Stimulated activated memory B cell treated with anti-CD40 and anti-IgM and Interleukin-4, amounts not matched to agents 10 μg/mL and 1 μg/mL and 100 μg/mL, for 72 hours (primary cell): ENCODE data around the gene BHLHE40.

ENCODE experiments used
- ATAC-seq: fragments of 150-1000 bp; cut with Tn5 transposase; 2 replicates; pipeline ENCODE4 v1.10.0; 2021
- H3K27ac Mint-ChIP-seq: one replicate; pipeline ENCODE4 v1.8.0; 2022; ENCODE audit warnings: mild to moderate bottlenecking, mixed read lengths
- H3K27me3 Mint-ChIP-seq: one replicate; pipeline ENCODE4 v1.8.0; 2022; ENCODE audit warnings: mixed read lengths
- H3K36me3 Mint-ChIP-seq: one replicate; pipeline ENCODE4 v1.8.0; 2022; ENCODE audit warnings: mixed read lengths
- H3K4me1 Mint-ChIP-seq: one replicate; pipeline ENCODE4 v1.8.0; 2022; ENCODE audit warnings: mixed read lengths
- H3K4me3 Mint-ChIP-seq: one replicate; pipeline ENCODE4 v1.8.0; 2022; ENCODE audit warnings: mild to moderate bottlenecking, moderate library complexity, mixed read lengths
- H3K9me3 Mint-ChIP-seq: one replicate; pipeline ENCODE4 v1.8.0; 2022; ENCODE audit warnings: mixed read lengths

Gene BHLHE40

GRCh38 chr3:4999531-5000184, 20.4 kb downstream of the BHLHE40 start:
- peaks cover 32% of the 10 kb centered on the region for H3K4me1 Mint-ChIP-seq
- H3K27ac Mint-ChIP-seq = no peak overlapping the region
- no peak for ATAC-seq
- no peak overlapping the region for H3K4me3 Mint-ChIP-seq
- H3K27me3 Mint-ChIP-seq = no peaks in the 10 kb centered on the region
- no peaks in the 10 kb centered on the region for H3K36me3 Mint-ChIP-seq
- H3K9me3 Mint-ChIP-seq = no peaks in the 10 kb centered on the region

GRCh38 chr3:5001135-5001534, 21.9 kb downstream of the BHLHE40 start:
- H3K27ac Mint-ChIP-seq = peak overlapping the region; percentile 30

GRCh38 chr3:5001805-5002173, 22.6 kb downstream of the BHLHE40 start:
- Mint-ChIP-seq H3K4me1 (peaks cover 25% of the 10 kb centered on the region), H3K4me3 (no peak overlapping the region), H3K27ac (no peak overlapping the region), H3K27me3 (no peaks in the 10 kb centered on the region), H3K36me3 (no peaks in the 10 kb centered on the region), H3K9me3 (no peaks in the 10 kb centered on the region)
- ATAC-seq = no peak

More at GRCh38 chr3:5001135-5001534, 21.9 kb downstream of the BHLHE40 start:
- H3K9me3 Mint-ChIP-seq = no peaks in the 10 kb centered on the region
- no peak overlapping the region for H3K4me3 Mint-ChIP-seq
- H3K36me3 Mint-ChIP-seq = no peaks in the 10 kb centered on the region
- ATAC-seq = no peak
- H3K4me1 Mint-ChIP-seq = peaks cover 27% of the 10 kb centered on the region
- H3K27me3 Mint-ChIP-seq = no peaks in the 10 kb centered on the region

DNA sequence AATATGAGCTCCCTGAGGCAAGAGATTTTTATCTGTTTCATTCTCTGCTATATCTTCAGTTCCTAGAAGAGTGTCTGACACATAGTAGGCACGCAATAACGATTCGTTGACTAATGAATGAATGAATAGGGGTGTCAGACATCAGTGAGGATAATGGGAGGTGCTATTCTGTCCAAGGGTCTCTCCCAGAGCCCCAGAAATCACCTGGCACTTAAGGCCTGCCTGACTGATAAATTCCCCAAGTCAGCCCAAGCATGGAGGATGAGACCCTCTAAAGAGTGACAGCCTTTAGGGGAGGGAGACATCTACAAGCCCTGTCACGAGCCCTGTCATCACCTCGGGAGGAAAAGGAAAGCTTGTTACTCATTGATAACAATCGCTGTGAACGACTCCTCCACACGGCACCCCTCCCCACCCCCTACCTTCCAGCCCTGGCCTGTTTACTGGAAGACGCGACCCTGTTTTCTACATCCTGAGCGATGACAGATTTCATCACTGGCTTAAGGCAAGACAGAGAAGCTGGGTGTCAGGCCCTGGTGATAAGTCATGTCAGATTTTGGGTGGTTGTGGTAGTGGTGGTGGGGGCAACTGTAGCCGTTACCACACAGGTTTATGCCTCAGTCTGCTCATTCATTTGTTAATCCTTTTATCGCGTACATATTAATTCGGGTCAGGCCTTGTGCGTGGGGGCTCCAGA, 23.1 kb downstream of the BHLHE40 start:
- no peak overlapping the region for H3K27ac Mint-ChIP-seq
- H3K27me3 Mint-ChIP-seq = no peaks in the 10 kb centered on the region

DNA sequence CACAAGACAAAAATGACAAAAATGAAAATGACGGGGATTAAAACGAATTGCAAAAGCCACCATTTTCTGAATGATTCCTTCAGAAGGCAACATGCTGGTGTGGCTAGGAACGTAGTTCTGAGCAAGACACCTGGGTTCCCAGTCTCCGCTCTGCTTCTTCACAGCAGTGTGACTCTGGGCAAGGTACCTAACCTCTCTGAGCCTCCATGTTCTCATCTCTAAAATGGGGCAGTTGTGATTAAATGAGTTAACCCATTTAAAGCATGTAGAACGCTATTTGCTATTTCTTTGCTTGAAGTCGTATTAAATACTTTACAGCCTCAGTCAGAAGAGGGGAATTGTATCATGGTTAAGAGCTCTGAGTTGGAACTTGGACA, 23.6 kb downstream of the BHLHE40 start:
- Mint-ChIP-seq H3K27me3 (no peaks in the 10 kb centered on the region), H3K9me3 (no peaks in the 10 kb centered on the region), H3K36me3 (no peaks in the 10 kb centered on the region), H3K27ac (no peak overlapping the region), H3K4me1 (peaks cover 32% of the 10 kb centered on the region), H3K4me3 (no peak overlapping the region)
- ATAC-seq = no peak

More for the DNA sequence above, 23.1 kb downstream of the BHLHE40 start:
- no peak overlapping the region for H3K4me3 Mint-ChIP-seq
- H3K4me1 Mint-ChIP-seq = peaks cover 27% of the 10 kb centered on the region
- no peaks in the 10 kb centered on the region for H3K36me3 Mint-ChIP-seq
- no peak for ATAC-seq
- H3K9me3 Mint-ChIP-seq = no peaks in the 10 kb centered on the region

GRCh38 chr3:5004319-5005152, 25.3 kb downstream of the BHLHE40 start:
- H3K4me3 Mint-ChIP-seq = no peak overlapping the region
- ATAC-seq = no peak
- no peaks in the 10 kb centered on the region for H3K9me3 Mint-ChIP-seq
- no peaks in the 10 kb centered on the region for H3K27me3 Mint-ChIP-seq
- no peaks in the 10 kb centered on the region for H3K36me3 Mint-ChIP-seq
- peak overlapping the region; percentile 59 for H3K27ac Mint-ChIP-seq
- peaks cover 40% of the 10 kb centered on the region for H3K4me1 Mint-ChIP-seq

DNA sequence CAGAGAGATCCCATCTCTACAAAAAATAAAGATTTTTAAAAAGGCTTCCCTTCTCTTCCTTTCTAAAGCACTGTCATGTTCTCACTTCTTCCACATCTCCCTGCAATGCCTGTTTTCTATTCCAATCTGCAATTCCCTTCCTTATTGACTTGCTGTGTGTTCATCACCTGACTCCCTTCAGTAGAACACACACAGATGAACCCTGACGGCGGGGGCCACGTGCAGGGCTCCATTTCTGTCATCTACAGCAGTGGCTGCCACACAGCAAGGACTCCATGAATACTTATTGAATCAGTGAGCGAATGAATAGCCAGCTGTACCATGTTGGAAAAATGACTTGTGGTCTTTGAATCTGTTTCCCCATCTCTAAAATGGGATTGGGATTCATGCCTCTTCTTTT, 26.1 kb downstream of the BHLHE40 start:
- no peak for ATAC-seq
- peaks cover 37% of the 10 kb centered on the region for H3K4me1 Mint-ChIP-seq
- no peaks in the 10 kb centered on the region for H3K9me3 Mint-ChIP-seq
- no peaks in the 10 kb centered on the region for H3K36me3 Mint-ChIP-seq
- peak overlapping the region; percentile 59 for H3K27ac Mint-ChIP-seq
- H3K27me3 Mint-ChIP-seq = no peaks in the 10 kb centered on the region
- H3K4me3 Mint-ChIP-seq = no peak overlapping the region

GRCh38 chr3:5006755-5007202, 27.5 kb downstream of the BHLHE40 start:
- ATAC-seq = peak; percentile 76
- no peaks in the 10 kb centered on the region for H3K27me3 Mint-ChIP-seq
- peak overlapping the region; percentile 79 for H3K27ac Mint-ChIP-seq
- no peaks in the 10 kb centered on the region for H3K36me3 Mint-ChIP-seq
- peaks cover 43% of the 10 kb centered on the region for H3K4me1 Mint-ChIP-seq
- H3K4me3 Mint-ChIP-seq = peak overlapping the region; percentile 34
- H3K9me3 Mint-ChIP-seq = no peaks in the 10 kb centered on the region

- Mint-ChIP-seq H3K9me3 (no peaks in the 10 kb centered on the region), H3K27me3 (no peaks in the 10 kb centered on the region), H3K36me3 (no peaks in the 10 kb centered on the region), H3K4me3 (peak overlapping the region; percentile 29), H3K4me1 (peaks cover 54% of the 10 kb centered on the region), H3K27ac (peak overlapping the region; percentile 79)
- ATAC-seq = no peak
Measured at GRCh38 chr3:5007873-5008272, 28.6 kb downstream of the BHLHE40 start.

DNA sequence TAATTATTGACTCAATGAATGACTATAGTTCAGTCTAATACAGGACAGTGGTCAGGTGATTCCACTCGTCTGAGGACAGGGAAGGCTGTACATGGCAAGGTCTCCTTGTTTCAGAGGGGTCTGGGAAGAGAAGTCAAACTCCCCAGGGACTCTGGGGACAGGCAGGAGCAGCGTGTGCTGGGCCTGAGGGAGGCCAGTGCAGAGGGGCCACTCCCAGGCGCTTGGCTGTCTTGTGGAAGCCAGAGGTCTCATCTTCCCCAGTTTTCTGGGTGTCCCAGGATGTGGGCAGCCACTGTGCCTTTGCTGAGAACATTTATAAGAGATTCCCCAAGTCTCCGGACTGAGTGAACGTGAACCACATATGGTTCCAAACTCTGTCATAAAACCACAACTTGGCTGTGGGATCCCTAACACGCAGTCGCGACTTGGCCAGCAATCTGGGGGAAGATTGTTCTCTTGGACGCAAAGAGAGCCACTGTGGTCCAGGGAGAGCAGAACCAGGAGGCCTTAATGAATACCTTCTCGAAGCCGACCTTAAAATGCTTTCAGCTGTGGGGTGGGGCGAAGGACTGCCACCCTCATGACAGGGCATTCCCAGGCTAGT, 30.4 kb downstream of the BHLHE40 start:
- Mint-ChIP-seq H3K4me1 (peaks cover 70% of the 10 kb centered on the region), H3K27me3 (no peaks in the 10 kb centered on the region), H3K36me3 (no peaks in the 10 kb centered on the region), H3K27ac (no peak overlapping the region), H3K4me3 (no peak overlapping the region), H3K9me3 (no peaks in the 10 kb centered on the region)
- ATAC-seq = no peak

- ATAC-seq = no peak
- no peak overlapping the region for H3K4me3 Mint-ChIP-seq
- H3K27ac Mint-ChIP-seq = no peak overlapping the region
- H3K9me3 Mint-ChIP-seq = peaks cover 2% of the 10 kb centered on the region
- peaks cover 70% of the 10 kb centered on the region for H3K4me1 Mint-ChIP-seq
- no peaks in the 10 kb centered on the region for H3K36me3 Mint-ChIP-seq
- no peaks in the 10 kb centered on the region for H3K27me3 Mint-ChIP-seq
Measured at GRCh38 chr3:5010140-5010539, 30.9 kb downstream of the BHLHE40 start.

- Mint-ChIP-seq H3K27me3 (no peaks in the 10 kb centered on the region), H3K27ac (peak overlapping the region; percentile 90), H3K4me1 (peaks cover 69% of the 10 kb centered on the region), H3K36me3 (no peaks in the 10 kb centered on the region), H3K4me3 (peak overlapping the region; percentile 46), H3K9me3 (peaks cover 3% of the 10 kb centered on the region)
- ATAC-seq = no peak
Measured at GRCh38 chr3:5010706-5011554, 31.7 kb downstream of the BHLHE40 start.

- Mint-ChIP-seq H3K27me3 (no peaks in the 10 kb centered on the region), H3K4me3 (peak overlapping the region; percentile 1), H3K27ac (peak overlapping the region; percentile 90), H3K9me3 (peaks cover 3% of the 10 kb centered on the region), H3K4me1 (peaks cover 74% of the 10 kb centered on the region), H3K36me3 (no peaks in the 10 kb centered on the region)
- ATAC-seq = peak; percentile 88
Measured at GRCh38 chr3:5011555-5012256, 32.5 kb downstream of the BHLHE40 start.

DNA sequence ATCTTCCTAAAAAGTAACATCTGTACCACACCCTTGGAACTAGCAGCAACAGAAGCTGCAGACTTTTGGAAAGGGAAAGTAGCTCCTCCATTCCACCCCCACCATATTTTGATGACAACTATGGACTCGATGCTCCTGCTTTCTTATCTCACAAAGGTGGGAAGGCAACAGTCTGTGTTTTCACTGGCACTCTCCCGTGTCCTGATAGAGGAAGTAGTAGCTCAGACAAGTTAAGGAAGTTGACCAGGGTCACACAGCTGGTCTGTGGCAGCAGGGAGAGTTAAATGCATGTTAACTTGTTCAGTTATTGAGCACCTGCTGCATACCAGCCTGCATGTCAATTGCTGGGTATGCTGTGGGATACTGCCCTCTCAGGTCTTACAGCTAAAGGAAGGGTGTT, 33.1 kb downstream of the BHLHE40 start:
- no peak for ATAC-seq
- H3K27me3 Mint-ChIP-seq = no peaks in the 10 kb centered on the region
- peak overlapping the region; percentile 13 for H3K4me3 Mint-ChIP-seq
- peaks cover 73% of the 10 kb centered on the region for H3K4me1 Mint-ChIP-seq
- peaks cover 3% of the 10 kb centered on the region for H3K9me3 Mint-ChIP-seq
- peak overlapping the region; percentile 90 for H3K27ac Mint-ChIP-seq
- H3K36me3 Mint-ChIP-seq = no peaks in the 10 kb centered on the region
